ENCODE data around the gene ACTBL2.
"Not testable (repeated sequence)": the region's sequence is repeated elsewhere in the genome, so short reads cannot be mapped to it uniquely, and the experiment has no call there.

DNA sequence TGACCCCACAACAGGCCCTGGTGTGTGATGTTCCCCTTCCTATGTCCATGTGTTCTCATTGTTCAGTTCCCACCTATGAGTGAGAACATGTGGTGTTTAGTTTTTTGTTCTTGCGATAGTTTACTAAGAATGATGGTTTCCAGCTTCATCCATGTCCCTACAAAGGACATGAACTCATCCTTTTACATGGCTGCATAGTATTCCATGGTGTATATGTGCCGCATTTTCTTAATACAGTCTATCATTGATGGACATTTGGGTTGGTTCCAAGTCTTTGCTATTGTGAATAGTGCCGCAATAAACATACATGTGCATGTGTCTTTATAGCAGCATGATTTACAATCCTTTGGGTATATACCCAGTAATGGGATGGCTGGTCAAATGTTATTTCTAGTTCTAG lies 22.6 kb downstream of the ACTBL2 start:
- TF ChIP-seq, protein P1, sequence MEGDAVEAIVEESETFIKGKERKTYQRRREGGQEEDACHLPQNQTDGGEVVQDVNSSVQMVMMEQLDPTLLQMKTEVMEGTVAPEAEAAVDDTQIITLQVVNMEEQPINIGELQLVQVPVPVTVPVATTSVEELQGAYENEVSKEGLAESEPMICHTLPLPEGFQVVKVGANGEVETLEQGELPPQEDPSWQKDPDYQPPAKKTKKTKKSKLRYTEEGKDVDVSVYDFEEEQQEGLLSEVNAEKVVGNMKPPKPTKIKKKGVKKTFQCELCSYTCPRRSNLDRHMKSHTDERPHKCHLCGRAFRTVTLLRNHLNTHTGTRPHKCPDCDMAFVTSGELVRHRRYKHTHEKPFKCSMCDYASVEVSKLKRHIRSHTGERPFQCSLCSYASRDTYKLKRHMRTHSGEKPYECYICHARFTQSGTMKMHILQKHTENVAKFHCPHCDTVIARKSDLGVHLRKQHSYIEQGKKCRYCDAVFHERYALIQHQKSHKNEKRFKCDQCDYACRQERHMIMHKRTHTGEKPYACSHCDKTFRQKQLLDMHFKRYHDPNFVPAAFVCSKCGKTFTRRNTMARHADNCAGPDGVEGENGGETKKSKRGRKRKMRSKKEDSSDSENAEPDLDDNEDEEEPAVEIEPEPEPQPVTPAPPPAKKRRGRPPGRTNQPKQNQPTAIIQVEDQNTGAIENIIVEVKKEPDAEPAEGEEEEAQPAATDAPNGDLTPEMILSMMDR (IDR thresholded peaks at IDR 0.05) = not testable (repeated sequence)
- not testable (repeated sequence) for TF ChIP-seq POLR2A (IDR thresholded peaks at IDR 0.05)
